Measurements from ENCODE around the gene SLF2.
A peak's percentile ranks its signal among the peaks of the same experiment; 100 is the strongest.
"Not testable (repeated sequence)": the region's sequence is repeated elsewhere in the genome, so short reads cannot be mapped to it uniquely, and the experiment has no call there.

The SLF2 gene

GRCh38 chr10:100963826-100964225, 51.1 kb downstream of the SLF2 start:
- no peak for DNase-seq

GRCh38 chr10:100965820-100966219, 53.1 kb downstream of the SLF2 start:
- DNase-seq, result no peak

DNA sequence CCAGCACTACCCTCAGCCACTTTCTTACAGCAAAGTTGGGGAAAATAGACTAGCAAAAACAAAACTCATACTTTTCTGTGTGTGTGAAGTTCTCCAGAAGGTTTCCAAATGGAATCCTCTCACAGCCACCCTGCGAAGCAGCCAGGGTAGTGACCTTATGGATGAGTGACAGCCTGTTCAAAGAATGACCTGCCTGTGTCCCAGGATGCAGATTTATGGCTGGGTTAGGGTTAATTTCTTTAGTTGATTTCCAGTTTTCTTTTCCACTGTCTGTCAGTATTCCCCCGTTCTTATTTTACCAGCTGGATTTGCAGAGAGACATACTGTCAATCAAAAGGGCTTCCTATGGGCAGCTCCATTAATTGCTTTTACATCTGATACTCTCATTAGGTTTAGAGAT, 54.1 kb downstream of the SLF2 start:
- DNase-seq, result no peak

GRCh38 chr10:100967332-100967731, 54.6 kb downstream of the SLF2 start:
- no peak for DNase-seq

GRCh38 chr10:100968062-100968736, 55.4 kb downstream of the SLF2 start:
- DNase-seq, result no peak

GRCh38 chr10:100968863-100969186, 56.1 kb downstream of the SLF2 start:
- DNase-seq, result no peak

- peak; percentile 29 for DNase-seq
Measured at GRCh38 chr10:100969187-100970075, 56.7 kb downstream of the SLF2 start, which contains the start of gene SEMA4G. SEMA4G (plus strand) TSS chr10:100969504; CDS start chr10:100972913, 3,409 bp downstream.

DNA sequence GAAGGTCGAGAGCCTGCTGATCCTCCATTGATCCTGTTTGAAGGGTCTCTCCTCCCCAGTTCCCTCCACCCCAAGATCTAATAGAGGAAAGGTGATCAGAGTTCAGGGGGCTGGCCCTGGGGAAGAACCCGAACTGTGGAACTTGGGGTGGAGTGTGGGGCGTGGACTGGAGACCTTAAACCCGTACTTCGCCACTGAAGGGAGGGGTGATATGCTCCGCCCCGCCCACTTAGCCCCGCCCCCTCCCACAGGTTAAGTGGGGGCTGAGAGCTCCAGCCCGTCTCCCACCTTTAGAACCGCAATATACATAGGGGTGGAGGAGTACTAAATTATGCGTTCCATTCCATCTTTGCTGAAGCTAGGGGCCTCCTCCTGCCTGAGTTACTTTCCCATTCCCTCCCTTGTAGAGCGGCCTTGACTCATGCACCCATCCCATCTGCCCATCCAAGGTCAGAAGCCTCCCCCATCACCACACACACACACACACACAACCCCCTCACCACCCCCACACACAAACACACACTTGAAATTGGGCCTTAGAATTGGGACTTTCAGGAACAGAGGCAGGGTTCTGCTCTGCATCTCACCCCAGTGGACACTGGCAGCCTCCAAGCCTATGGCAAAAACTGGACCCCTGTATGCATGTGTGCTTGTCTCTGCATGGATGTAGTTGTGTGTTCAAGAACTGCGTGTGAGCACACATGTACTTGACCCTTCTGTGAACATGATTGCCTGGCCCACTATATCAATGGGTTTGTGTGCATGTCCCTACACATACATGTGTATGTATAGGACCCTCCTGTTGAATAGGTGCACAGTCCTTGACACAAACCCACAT, 57.5 kb downstream of the SLF2 start:
- DNase-seq, result no peak

DNA sequence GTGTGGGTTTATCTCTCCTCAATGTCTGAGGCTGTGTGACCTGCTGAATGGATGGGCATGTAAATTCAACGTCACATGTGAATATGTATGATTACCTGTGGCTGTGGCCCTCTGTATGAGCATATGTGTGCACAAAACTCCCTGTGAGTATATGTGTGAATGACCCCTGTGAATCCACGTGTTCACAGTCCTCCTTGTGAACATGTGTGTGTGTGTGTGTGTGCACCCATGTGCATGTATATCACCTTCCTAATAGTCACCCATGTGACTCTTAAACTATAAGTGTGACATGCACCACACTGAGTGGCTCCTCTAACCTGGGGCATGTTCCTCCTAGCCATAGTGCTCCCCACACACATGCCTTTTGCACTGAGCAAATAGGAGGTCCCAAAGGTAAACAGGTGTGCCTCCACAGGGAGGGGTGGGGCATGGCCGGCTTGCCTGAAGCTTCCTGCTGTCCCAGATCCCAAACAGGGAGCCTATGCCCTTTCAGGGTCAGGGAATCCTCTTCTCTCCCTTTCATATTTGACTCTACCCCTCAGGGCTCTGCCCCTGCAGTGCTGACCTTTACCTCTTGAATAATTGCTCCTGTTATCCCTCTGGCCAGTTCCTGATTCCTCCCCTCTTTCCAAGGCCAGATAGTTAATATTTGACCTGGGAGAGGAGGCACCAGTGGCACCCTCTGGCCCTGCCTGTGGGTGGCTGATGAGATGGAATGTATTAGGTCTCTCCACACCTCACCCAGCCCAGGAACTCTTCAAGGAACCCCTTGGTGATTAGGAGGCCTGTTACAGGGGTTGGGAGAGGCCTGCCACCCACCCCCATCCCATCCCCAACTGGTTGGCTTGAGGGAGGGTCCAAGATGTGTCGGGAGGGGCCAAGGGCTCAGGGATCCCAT, 58.4 kb downstream of the SLF2 start:
- DNase-seq, result no peak

DNA sequence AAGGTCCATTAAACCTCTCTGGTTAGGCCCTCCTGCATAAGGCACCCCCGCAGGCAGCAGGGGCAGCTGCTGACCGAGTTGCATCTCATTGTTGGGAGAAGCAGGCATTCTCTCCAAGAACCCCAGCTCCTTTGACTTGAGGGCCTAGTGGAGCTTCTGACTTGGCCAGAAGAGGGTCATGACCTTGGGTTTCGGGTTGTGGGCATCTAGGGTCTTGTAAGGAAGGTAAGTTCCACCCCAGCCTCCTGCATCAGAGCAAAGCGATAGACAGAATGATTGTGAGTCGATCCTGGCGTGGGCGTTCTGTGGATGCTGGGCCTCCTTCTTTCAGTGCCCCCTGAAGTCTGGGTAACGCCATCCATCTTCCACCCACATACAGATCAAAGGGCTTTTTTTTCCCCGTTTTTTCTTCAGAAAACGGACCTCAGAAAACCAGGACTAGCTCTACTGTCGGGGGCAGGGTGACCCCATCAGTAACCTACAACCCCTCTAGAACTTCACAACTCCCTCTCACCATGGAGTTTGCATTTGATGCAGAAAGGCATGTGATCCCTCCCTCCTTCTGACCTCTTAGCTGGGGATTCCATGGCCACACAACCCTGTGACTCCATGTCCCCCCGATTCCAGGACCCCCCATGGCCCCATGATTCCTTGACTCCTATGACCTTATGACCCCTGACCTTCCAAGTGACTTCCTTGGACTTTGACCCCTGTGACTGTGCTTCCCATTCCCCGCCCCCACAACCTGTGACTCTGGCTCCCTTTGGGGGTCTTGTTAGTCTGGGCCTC, 59.5 kb downstream of the SLF2 start:
- no peak for DNase-seq

DNA sequence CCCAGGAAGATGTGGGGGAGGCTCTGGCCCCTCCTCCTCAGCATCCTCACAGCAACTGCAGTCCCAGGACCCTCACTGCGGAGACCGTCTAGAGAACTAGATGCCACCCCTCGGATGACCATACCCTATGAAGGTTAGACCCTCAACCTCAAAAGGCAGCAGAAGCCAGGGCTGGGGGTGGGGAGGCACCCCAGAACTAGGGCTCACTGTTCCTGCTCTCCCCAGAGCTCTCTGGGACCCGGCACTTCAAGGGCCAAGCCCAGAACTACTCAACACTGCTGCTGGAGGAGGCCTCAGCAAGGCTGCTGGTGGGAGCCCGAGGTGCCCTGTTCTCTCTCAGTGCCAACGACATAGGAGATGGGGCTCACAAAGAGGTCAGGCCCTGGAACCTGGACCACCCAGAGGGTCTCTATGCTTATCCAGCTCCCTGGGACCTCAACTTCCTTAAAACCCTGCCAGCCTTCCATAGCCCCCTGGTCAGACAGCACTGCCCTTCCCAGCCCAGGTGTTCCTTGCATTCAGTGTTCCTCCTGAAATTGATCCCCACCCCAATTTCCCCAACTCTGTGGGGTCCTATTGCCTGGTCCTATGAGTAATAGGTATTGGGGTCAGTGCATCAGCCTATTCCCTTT, 60.3 kb downstream of the SLF2 start:
- no peak for DNase-seq

GRCh38 chr10:100975397-100975796, 62.6 kb downstream of the SLF2 start:
- not testable (repeated sequence) for DNase-seq

GRCh38 chr10:100976906-100977305, 64.1 kb downstream of the SLF2 start:
- no peak for DNase-seq

DNA sequence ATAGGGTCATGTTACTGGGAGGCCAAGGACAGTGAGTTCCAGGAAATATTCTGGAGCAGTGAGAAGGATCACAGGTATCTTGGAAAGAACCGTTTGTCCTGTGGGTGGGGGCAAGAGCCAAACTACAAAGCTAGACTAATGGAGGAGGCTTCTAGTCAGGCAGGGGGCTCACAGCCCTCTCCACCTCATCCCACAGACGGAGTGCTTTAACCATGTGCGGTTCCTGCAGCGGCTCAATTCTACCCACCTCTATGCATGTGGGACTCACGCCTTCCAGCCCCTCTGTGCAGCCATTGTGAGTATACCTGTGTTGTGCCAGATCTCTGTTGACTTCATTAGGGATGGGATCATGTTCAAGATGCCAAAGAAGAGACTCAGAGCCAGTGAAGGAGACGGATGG, 64.7 kb downstream of the SLF2 start:
- DNase-seq, result no peak

DNA sequence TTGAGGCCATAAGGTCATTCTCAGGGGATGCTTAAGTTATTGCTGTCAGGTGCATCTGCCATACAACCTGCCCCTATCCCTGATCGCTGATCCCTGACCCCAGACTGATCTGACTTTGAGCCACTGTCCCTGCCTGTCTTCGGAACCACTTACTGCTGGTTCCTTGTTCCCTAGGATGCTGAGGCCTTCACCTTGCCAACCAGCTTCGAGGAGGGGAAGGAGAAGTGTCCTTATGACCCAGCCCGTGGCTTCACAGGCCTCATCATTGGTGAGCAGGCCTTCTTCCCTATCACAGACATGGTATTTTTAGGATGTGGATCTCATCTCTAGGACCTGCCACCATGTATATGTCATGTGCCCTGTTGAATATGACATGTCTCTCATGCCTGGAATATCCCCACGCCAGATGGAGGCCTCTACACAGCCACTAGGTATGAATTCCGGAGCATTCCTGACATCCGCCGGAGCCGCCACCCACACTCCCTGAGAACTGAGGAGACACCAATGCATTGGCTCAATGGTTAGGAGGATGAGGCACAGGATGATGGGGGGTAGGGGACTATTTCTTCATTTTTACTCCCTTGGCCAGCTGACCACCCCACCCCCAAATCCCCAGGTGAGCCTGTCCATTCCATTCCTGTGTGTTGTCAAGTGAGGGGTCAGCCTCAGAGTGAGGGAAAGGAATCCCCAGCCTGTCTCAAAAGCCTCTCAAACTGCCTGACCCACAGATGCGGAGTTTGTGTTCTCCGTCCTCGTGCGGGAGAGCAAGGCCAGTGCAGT, 65.5 kb downstream of the SLF2 start:
- DNase-seq, result no peak

DNA sequence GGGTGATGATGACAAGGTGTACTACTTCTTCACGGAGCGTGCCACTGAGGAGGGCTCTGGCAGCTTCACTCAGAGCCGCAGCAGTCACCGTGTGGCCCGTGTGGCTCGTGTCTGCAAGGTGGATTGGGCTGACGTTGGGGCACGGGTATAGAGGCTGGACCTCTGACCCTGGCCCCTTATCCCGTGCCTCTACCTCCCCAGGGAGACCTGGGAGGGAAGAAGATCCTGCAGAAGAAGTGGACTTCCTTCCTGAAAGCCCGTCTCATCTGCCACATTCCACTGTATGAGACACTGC, 66.1 kb downstream of the SLF2 start:
- no peak for DNase-seq

- DNase-seq, result no peak
Measured at GRCh38 chr10:100979791-100980272, 67.1 kb downstream of the SLF2 start.

- no peak for DNase-seq
Measured at GRCh38 chr10:100980311-100980710, 67.5 kb downstream of the SLF2 start.

- no peak for DNase-seq
Measured at GRCh38 chr10:100980711-100981110, 67.9 kb downstream of the SLF2 start.

DNA sequence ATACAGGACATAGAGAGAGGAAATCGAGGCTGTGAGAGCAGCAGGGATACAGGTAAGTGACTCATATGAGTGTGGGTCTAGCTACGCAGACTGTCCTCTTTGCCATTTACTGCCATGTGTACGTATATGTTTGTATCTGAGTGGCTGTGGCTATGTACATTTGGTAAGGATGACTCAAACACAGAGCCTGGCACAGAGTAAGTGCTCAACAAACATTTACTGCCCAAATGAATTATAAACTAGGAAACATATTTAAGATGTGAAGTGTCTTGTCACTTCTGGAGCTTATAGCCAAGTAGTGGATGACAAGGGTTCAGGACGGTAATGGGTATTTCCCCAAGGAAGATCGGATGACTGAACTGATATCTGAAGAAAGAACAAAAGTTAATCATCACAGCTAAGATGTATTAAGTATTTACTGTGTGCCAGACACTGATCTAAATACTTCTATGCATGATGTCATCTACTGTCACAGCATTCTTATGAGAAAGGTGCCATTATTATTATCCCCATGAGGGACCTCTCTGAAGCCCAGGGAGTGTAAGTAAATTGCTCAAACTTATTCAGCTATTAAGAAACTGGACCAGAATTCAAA, 68.5 kb downstream of the SLF2 start:
- no peak for DNase-seq
